Ureter (tissue), 1 donor: ENCODE data around the gene ALDH1A3. TPM values are rescaled to one million over a fixed set of nuclear protein-coding genes. Genes with fewer than 3 reads are reported as not detected.

Experiments
- DNase-seq: peaks from one replicate; pipeline ENCODE4 v3.0.0-alpha.2; 2020; ENCODE audit warnings: low spot score
- total RNA-seq: library from RNA; stranded (reverse); gene quantifications from one replicate; pipeline ENCODE4 v1.2.4, GENCODE V29; 2023
- donor health status: DM: yes; HTN: yes; CAD: no.

The ALDH1A3 gene
- total RNA-seq, 1 donor from 2014 or later = 24.2 TPM

DNA sequence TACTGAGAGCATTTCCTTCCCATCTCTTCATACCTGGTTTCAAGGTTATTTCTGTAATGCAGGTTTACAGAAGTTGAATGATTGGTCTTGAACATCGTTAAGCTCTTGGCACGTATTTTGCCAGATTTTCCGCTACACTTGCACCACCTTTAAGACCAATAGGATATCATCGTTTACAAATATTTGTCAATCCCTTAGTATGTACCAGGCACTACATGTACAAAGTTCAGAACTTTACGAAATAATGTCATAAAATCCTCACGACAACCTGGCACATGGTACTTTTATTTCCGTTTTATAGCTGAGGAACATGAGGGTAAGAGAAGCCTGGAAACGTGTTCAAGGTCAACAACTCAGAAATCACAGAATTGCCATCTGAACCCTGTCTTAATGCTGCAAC lies 45.8 kb downstream of the ALDH1A3 start:
- no peak for DNase-seq

DNA sequence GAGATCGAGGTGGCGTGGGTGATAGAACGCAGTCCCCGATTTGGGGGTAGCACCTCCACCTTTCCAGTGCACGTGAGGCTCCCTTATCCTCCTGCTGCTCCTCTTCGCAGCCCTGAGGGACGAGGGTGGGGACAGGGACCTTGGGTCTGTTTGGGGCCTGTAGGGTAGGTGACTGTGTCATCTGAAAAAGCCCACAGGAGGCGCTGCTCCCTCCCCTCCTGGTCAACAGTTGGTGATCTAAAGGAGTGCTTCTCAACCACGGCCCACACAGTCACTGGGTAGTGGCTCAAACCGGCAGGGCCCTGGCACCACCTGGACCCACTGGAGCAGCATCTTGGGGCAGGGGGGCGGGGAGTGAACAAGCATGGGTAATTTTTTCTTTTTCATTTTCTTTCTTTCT lies 46.6 kb downstream of the ALDH1A3 start:
- no peak for DNase-seq

DNA sequence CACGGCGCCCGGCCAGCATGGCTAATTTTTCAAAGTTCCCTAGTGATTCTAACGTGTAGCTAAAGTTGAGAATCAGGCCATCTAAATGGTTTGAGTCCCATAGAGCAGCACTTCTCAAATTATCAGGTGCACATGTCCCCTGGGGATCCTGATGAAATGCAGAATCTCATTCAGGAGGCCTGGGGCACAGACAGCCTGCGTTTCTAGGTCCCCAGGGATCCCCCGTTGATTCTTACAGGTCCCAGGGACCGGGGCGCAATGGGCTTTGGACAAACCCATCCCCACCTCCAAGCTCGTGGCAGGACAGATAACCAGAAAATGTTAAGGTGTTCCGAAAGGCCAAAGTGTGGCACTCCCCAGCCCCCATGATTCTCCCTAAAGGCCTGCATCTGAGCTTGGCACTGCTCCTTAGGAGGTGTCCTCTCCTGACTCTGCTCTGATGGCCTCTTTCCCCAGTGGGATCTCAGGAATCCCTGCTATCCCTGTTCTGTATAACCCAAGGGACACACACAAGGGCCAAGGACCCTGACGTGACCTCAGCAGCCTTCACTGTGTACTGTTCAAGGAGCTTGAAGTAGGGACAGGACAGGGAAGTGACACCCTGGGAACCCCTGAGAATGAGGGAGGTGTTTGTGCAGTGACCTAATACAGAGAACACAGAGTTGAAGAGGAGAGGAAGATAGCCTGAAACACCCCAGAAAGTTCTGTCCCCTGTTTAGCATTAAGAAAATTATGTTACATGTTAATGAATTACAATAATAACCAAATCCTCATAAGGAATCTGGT lies 47.5 kb downstream of the ALDH1A3 start:
- DNase-seq = no peak

DNA sequence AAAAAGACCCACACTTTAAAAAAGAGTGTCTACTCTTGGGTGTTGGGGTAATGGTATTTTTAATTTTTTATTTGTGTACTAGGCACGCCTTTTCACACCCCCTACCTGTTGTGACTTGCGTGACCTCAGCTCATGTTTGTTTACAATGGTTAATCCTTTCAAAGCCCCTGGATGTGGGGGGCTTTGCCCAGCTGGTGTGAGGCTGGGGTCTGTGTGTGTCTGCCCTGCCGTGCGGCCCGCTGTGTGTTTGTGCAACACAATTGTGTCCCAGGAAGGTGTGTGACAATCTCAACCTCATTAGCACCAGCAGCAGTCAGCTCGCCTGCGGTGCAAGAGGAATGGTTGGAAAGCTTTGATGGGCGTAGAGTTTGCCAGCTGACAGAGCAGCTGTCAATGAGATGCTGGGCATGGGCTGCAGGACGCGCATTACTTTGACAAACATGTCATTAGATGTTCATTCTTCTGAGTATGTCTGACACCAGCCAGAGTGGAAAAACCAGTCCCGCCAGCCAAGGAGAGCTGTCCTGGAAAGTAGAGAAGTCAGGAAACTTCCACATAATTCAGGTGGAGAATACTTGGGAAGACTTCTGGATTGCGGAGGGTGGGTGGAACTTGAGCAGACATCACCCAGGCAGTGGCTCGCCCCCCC lies 49.1 kb downstream of the ALDH1A3 start:
- DNase-seq = no peak

DNA sequence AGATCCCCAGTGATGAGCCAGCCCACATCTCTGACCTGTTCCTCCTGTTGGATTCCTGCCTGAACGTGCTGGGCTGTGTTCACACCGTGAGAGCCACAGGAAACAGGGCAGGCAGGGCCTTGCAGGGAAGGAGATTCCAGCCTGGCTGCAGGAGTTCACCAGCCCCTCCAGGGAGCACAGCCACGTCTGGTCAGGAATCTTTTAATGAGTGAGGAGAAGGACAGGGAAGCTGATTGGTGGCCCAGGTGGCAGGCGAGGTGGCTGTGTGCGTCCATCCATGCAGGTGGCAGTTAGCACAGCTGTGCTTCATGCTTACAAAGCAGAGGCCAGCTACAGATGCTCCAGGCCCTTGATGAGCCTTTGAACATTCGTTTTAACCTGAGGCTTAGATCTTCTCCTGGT lies 50.0 kb downstream of the ALDH1A3 start:
- no peak for DNase-seq

DNA sequence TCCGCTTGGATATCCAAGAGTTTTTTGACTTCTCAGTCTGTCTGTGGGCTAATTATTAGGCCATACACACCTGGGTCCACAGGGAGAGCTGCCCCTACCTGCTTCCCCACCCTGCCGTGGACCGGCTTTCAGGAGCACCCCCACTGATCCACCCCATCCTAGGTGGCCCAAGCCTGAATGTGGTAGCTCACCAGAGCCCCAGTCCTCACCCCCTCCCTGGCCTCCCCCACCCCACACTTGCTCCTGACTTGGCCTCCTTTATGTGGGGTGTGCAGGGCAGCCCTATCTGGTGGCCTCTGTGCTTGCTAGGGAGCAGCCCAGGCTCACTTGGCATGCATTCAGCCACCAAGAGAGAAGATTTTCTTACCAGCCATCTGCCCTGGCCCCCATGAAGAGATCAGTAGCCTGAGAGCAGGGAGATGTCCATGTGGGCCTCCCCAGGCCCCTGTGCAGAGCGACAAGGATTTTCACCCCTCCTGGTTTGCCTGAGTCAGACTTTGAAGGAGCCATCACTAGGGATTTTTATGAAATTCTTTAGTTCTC lies 50.7 kb downstream of the ALDH1A3 start:
- DNase-seq = no peak

DNA sequence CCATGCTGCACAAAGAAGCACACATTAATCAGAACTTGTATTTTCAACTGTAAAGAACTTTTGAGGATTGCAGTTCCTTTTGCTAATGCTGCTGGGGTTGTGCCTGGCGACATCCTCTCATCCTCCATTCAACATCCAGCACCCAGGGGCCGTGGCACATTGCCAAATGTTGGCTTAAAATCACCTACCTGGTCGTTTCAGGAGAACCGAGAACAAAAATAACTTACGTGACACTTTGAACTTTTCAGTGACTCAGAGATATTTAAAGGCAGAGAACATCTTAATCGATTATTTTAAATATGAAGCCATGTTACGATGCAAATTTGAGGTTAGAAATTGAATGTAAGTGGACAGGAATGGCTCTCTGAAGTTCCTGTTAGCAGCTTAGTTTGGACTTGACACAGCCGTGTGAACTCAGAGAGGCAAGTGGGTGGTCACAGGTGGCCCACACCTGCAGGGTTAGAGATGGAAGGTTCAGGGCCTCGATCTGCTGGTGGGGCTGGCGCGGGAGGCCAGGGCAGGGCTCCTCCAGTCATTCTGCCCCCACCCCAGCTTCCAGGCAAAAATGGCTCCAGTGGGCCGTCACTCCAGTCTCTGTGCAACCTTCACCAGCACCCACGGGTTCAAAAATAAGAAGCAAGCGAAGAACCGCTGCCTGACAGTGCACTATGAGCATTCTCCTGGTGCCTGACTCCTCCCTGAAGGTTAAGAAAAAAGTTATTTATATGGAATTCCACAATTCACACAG lies 51.7 kb downstream of the ALDH1A3 start:
- no peak for DNase-seq

DNA sequence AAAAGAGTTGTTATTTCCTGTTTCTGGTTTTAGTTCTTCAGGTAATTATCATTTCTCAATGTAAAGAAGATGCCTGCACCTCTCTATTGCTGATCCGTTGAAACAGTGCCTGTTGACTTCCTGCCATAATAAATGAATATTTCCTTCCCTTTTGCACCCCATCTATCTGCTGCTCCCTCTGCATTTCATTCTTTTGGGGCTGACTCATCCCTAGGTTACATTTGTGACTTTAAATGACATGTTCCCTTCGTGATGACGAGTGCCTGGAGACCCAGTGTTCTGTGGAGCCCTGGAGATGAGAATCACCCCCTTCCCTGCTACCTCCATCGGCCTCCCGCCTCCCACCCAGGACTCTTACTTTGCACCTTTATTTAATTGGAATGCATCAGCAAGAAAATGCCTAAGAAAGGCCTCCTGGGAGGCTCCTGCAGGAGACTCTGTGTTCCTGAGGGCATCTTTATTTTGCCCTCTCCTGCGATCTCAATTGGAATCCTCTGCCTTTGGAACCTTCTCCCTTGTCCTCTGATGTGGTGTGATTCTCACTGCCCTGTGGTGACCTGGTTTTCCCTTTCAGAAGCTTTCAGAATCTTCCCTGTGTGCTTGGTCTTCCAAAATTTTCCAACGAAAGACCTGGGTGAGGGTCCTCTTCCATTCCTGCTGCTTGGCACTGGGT lies 53.2 kb downstream of the ALDH1A3 start:
- DNase-seq = no peak

DNA sequence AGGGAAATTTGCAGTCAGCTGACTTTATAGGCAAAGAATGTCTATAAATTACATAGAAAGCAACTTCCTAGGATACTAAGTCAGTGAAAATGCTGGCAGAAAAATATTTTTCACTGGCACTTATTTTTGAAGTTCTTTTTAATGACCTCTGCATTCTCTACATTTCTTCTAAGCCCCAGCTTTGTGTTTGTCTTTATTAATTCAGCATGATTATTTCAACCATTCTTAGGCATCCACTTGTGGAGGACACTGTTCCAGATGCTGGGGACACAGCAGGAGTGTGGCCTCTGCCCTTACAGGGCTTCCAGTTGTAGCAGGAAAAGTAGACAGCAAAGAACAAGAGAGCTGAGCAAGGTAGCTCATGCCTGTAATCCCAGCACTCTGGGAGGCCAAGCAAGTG lies 54.5 kb downstream of the ALDH1A3 start:
- no peak for DNase-seq

DNA sequence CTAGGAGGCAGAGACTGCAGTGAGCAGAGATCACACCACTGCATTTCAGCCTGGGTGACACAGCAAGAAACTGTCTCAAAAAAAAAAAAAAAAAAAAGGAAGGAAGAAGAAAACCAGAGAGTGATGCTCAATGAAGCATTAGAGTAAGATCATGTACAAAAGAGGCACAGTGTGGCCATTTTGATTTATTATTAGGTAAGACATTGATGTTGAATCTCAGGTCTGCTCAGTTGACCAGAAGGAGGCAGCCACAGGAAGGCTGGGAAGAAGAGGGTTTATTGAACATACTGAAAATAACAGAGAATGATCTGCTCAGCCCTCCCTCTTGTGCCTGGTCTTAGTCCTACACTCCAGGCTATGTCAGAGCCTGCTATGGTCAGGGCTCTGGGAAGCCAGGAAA lies 55.1 kb downstream of the ALDH1A3 start:
- DNase-seq = no peak

DNA sequence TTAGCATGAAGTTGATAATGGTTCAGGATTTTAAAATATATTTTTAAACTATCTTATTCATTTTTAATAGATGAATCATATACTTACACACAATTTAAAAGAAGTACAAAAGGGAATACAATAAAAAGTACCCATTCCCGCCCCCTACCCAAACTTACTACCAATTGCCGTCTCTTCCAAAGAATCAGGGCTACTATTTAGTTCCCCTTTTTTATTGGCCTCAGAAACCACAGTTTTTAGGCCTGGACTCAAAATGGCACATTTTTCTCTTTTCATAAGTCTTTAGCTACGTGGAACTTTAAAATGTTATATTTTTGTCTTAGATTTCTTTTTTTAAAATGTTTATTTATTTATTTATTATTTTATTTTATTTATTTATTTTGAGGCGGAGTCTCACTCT lies 57.5 kb downstream of the ALDH1A3 start:
- no peak for DNase-seq

DNA sequence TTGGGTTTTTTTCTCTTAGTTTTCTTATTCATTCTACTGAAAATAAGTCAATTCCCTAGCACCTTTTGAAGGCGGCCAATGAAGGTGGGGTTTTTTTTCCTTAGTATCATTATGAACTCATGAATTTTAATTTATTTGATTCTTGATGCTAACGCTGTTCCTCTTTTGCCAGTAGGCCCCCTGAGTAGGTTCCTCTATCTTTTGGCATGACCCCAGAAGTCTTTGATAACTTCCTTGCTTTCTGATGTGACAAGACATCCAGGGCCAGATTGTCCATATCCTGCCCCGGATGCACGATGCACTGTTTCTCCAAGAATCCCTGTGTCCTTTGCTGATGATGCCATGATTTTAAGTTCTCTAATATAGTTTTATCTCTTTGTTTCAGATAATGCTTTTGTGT lies 60.2 kb downstream of the ALDH1A3 start:
- DNase-seq = no peak

DNA sequence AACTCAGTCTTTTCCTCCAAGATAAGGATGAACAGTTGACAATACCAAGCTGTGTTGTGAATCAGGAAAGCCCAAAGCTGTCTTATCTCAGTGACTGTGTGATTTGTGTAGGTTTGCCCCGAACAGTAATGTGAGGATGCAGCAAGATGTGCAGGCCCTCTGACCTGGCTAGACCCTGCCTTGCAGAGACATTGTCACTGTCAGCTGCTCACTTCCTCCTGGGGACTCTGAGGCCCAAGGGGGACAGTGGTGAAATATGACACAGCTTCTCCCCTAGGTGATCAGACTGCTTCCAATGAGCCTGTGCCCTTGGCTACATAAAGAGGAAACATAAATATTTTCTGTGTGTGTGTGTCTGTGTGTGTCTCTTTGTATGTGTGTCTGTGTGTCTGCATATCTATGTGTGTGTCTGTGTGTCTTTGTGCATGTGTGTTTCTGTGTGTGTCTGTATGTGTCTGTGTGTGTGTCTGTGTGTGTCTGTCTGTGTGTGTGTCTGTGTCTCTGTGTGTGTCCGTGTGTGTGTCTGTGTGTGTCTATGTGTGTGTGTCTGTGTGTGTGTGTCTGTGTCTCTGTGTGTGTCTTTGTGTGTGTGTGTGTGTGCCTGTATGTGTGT lies 61.2 kb downstream of the ALDH1A3 start:
- no peak for DNase-seq

DNA sequence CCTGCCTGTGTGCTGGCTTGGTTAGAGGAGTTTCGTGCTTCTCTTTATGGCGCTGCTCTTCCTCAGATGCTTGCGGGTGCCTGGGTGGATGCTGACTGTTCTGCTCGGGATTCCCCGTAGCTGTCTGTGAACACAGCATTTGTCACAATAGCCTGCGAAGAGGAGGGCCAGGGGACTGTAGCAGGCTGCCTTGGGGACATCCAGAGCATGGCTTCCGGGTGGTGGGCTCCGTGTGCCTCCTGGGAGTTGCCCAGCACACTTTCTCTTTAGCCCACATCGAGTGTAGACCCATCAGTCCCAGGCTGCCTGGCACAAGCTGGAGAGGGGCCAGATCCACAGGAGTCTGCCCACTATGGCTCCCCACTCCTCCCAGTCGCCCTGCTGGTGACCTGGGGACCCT lies 61.9 kb downstream of the ALDH1A3 start:
- no peak for DNase-seq

DNA sequence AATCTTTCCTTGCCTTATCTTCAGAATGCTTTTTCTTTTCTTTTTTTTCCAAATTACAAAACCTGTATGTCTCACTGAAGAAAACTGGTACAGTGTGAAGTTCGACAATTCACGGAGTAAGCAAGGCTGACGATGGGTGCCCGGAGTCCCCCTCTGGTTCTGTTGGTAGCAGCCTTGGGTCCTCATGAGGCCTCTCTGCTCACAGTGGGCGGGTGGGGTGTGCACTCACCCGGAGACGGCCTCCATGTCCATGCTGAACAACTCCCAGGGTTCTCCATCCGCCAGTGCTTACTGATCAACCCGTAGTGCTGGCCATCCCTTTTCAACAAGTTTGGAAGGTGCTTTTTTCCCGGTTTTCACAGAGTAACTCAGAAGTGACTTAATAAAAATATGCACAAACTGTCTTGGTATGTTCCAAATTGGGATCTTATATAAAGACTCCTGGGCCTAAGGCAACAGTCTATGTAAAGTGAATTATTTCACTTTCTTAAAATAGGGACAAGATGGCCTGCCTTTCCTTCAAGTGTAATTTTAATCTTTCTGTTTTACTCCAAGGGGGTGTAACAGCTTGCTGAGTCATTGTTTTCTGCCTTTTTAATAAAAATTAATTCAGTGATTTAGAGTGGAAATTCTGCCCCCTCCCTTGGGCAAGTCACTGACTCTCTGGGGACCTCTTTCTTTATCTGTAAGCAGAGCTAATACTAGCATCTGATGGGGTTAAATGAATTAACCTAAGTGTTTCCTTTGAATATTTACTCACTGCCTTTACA lies 63.2 kb downstream of the ALDH1A3 start:
- DNase-seq = no peak

DNA sequence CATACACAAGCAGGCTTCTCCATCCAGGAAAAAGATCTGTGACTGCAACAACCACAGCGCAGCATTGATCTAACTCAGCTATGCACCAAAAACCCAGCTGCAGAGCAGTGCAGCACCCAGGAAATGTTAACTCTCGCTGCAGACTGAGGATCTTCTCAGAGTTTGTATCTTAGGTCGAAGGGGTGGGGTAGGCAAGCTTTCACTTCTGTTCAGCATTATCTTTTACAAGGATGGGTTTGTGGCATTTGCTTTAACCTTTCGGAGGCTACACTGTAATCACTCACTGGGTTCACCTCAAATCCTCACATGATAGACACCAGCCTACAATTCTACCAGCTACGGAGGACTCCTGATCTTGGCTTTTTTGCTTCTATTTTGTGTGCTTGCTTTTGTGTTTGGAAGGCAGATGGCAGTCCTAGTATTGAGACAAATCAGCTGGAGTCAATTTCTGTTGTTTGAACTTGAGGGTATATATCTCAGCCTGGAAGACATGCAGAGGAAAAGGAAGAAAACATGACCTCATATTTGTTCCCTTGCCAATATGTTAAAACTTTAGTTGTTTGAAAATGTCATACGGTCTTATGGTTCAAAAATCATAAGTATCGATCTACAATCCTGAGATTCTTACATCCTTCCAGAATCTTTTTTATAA lies 64.7 kb downstream of the ALDH1A3 start:
- no peak for DNase-seq

DNA sequence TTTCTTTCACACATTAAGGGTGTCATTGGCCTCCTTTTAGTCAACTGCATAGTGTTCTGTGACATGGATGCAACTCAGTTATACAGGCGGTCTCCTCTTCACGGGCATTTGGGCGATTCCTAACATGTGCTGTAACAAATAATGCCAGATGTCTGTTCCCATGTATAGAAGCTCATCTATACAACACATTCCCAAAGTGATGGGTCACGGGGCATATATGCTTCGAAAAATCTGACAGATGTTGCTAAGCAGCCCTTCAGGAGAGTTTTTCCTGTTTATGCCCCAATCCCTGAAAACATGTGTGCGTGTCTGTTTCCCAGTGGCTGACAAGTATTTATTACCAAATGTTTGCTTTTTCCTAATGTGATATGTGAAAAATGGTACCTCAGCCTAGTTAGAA lies 65.4 kb downstream of the ALDH1A3 start:
- DNase-seq = no peak

DNA sequence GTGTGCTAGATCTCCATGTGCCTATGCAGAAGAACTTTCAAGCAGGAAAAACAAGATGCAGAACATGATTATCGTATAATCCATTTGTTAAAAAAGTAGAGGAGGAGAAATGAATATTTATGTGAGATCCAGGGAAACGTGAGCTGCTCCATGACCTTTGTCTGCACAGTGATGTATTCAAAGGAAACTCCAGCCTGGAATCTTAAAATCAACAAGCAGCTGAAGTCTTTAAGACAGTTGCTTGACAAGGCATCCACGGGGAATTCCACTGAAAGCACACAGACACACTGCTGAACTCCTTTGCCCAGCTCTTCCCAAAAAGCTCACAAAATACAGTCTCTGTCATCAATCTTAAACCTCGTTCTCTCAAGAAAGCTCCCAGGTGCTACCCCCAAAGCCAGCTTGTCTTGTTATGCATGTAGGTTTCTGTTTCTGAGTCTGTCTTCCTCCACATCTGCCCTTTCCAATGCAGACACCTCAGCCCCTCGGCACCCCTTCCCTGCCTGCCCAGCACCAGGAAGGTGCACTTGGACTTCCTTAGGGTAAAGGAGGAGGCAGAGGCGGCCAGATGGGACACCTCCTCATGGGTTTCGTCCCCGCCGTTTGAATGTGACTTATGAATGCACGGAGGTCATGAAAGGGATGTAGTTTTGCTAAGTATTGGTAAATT lies 68.3 kb downstream of the ALDH1A3 start:
- DNase-seq = no peak

DNA sequence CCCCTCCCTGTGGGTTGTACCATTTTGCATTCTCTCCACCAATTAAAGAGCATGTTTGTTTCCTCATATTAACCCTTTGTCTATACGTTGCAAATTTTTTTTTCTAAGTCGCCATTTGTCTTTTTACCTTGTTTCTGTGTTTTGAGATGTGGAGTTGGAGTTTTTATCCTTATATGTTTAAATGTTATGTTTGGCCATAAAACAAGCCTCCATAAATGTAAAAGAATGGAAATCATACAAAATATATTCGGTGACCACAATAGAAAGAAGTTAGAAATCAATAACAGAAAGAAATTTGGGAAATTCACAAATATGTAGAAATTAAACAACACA lies 68.8 kb downstream of the ALDH1A3 start:
- DNase-seq = no peak

DNA sequence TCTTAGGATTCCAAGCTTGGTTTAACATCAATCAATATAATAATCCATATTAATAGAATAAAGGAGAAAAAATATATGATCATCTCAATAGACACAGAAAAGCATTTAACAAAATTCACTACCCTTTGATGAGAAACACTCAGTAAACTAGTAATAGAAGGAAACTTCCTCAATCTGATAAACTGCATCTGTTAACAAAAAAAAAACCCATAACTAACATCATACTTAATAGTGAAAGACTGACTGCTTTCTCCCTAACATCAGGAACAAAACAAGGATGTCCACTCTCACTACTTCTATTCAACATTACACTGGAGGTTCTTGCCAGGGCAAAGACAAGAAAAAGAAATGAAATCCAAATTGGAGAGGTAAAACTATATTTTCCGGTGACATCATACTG lies 70.1 kb downstream of the ALDH1A3 start:
- no peak for DNase-seq
